Muscle of leg (tissue), 11 donors: ENCODE data around the gene SOHLH1. TPM values are rescaled to one million over a fixed set of nuclear protein-coding genes. Genes with fewer than 3 reads are reported as not detected.

Experiments used
- DNase-seq: peaks from one replicate; pipeline ENCODE4 v3.0.0; 2013
- H3K27ac ChIP-seq: one replicate; pipeline ENCODE4 v1.5.1; 2013; ENCODE audit warnings: mild to moderate bottlenecking, low read length, control low read depth
- H3K27me3 ChIP-seq: one replicate; pipeline ENCODE4 v1.6.1; 2013; ENCODE audit warnings: low read length; ENCODE audit not compliant: control insufficient read depth, insufficient read depth
- H3K36me3 ChIP-seq: one replicate; pipeline ENCODE4 v1.6.1; 2013; ENCODE audit warnings: low read length; ENCODE audit not compliant: control insufficient read depth, insufficient read depth
- H3K4me1 ChIP-seq: one replicate; pipeline ENCODE4 v1.6.1; 2013; ENCODE audit warnings: low read length; ENCODE audit not compliant: control insufficient read depth, insufficient read depth
- H3K4me3 ChIP-seq: one replicate; pipeline ENCODE4 v1.5.1; 2013; ENCODE audit warnings: low read length, control low read depth
- H3K9me3 ChIP-seq: replicated peaks from 2 replicates; pipeline ENCODE4 v1.6.1; 2013; ENCODE audit warnings: low read depth, low read length; ENCODE audit not compliant: control insufficient read depth
- WGBS: methylation state at CpG from one replicate; pipeline ENCODE4 v1.1.5; 2013; ENCODE audit warnings: missing lambda C conversion rate; ENCODE audit not compliant: insufficient coverage; 5-methylcytosine and 5-hydroxymethylcytosine counted together
- polyA plus RNA-seq, 8 donors: library from polyadenylated mRNA; unstranded; fragments of 120-200 nt; gene quantifications; one replicate each; pipeline versions ENCODE4 v1.2.1 to v1.2.3, GENCODE V29; 2013; ENCODE audit warnings: inconsistent platforms in 1 of 8, low replicate concordance in 1 of 8; ENCODE audit not compliant: insufficient read length in 8 of 8, insufficient read depth in 1 of 8
- total RNA-seq: library from RNA; stranded (reverse); fragments of 120-200 nt; gene quantifications from one replicate; pipeline ENCODE4 v1.2.4, GENCODE V29; 2013

Gene SOHLH1
- total and polyA plus RNA-seq, 9 donors: 0.13 to 0.31 (median 0.17) TPM; not detected in 3

- Histone ChIP-seq H3K27me3 (no peaks in the 10 kb centered on the region), H3K4me1 (no peaks in the 10 kb centered on the region), H3K4me3 (no peak overlapping the region), H3K27ac (no peak overlapping the region), H3K9me3 (peaks cover 23% of the 10 kb centered on the region), H3K36me3 (no peaks in the 10 kb centered on the region)
- 83% methylated on average over 5 of the region's 5 CpGs for whole genome bisulfite sequencing
- no peak for DNase-seq
These were observed 54.6 kb downstream of the SOHLH1 start for GRCh38 chr9:135644631-135645218.

Other genes starting within 250 kb of the SOHLH1 start
- gene PPP1R26, start 219.7 kb downstream of the SOHLH1 start, total RNA-seq: 10.2 TPM
- gene PPP1R26, start 219.7 kb downstream of the SOHLH1 start, polyA plus RNA-seq: 10 to 100 TPM in 7 of 8 donors, 1 to 10 TPM in 1; 9.7 to 15.7 (median 13.7) TPM
- 15.6 TPM for gene MRPS2, start 198.8 kb downstream of the SOHLH1 start, total RNA-seq
- gene MRPS2, start 198.8 kb downstream of the SOHLH1 start, polyA plus RNA-seq: 10 to 100 TPM; 32.9 to 41.6 (median 34.7) TPM
- gene LCN1, start 178.0 kb downstream of the SOHLH1 start, total RNA-seq: not detected
- under 1 TPM in 1 of 8 donors, not detected in 7; 0.23 TPM for gene LCN1, start 178.0 kb downstream of the SOHLH1 start, polyA plus RNA-seq
- gene OBP2A, start 153.4 kb downstream of the SOHLH1 start, total RNA-seq: not detected
- not detected for gene OBP2A, start 153.4 kb downstream of the SOHLH1 start, polyA plus RNA-seq
- gene PAEP, start 137.7 kb downstream of the SOHLH1 start, total RNA-seq: not detected
- gene PAEP, start 137.7 kb downstream of the SOHLH1 start, polyA plus RNA-seq: 1 to 10 TPM in 2 of 8 donors, under 1 TPM in 3, not detected in 3; 0.30 to 1.4 (median 0.35) TPM
- gene GLT6D1, start 59.9 kb downstream of the SOHLH1 start, total RNA-seq: not detected
- gene GLT6D1, start 59.9 kb downstream of the SOHLH1 start, polyA plus RNA-seq: not detected
- not detected for gene LCN9, start 36.2 kb downstream of the SOHLH1 start, total RNA-seq
- not detected for gene LCN9, start 36.2 kb downstream of the SOHLH1 start, polyA plus RNA-seq
- gene KCNT1, start 2.7 kb upstream of the SOHLH1 start, total RNA-seq: 3.2 TPM
- gene KCNT1, start 2.7 kb upstream of the SOHLH1 start, polyA plus RNA-seq: 10 to 100 TPM in 2 of 8 donors, 1 to 10 TPM in 6; 4.1 to 13.1 (median 8.4) TPM
- gene CAMSAP1, start 208.1 kb upstream of the SOHLH1 start, total RNA-seq: 27.0 TPM
- 10 to 100 TPM; 19.4 to 27.9 (median 23.1) TPM for gene CAMSAP1, start 208.1 kb upstream of the SOHLH1 start, polyA plus RNA-seq